Stomach (tissue), 9 donors: Measurements from ENCODE around the gene HMG20A. TPM values are rescaled to one million over a fixed set of nuclear protein-coding genes. Genes with fewer than 3 reads are reported as not detected.

Experiments
- DNase-seq, 2 donors: peaks; one replicate each; pipeline versions ENCODE4 v3.0.0 to v3.0.0-alpha.2; 2013 to 2019
- H3K27ac ChIP-seq, 5 donors: fragments of 200-600 bp in 4 of 5; sonication (generic) in 4 of 5; one replicate each; pipeline ENCODE4 v1.5.1; 2013 to 2019; ENCODE audit warnings: mild to moderate bottlenecking in 1 of 5, moderate library complexity in 1 of 5
- H3K27me3 ChIP-seq, 3 donors: fragments of 200-600 bp; sonication (generic); one replicate each; pipeline ENCODE4 v1.5.1; 2017 to 2019; ENCODE audit warnings: mixed run types in 1 of 3
- H3K36me3 ChIP-seq, 4 donors: fragments of 200-600 bp; sonication (generic); 1 replicate in 3 of 4; 2 replicates in 1 of 4; pipeline ENCODE4 v1.5.1; 2016 to 2019
- H3K4me1 ChIP-seq, 4 donors: fragments of 200-600 bp; sonication (generic); one replicate each; pipeline ENCODE4 v1.5.1; 2016 to 2019
- H3K4me3 ChIP-seq, 4 donors: fragments of 200-600 bp; sonication (generic) in 3 of 4; one replicate each; pipeline ENCODE4 v1.5.1; 2016 to 2019; ENCODE audit warnings: mild to moderate bottlenecking in 1 of 4
- H3K9me3 ChIP-seq, 4 donors: fragments of 200-600 bp; sonication (generic); one replicate each; pipeline ENCODE4 v1.5.1; 2016 to 2019
- EP300 ChIP-seq: sonication (generic); formaldehyde crosslinking; IDR thresholded peaks from one replicate; pipeline ENCODE4 v1.6.1; 2017; ENCODE audit warnings: antibody characterized with exemption
- POLR2A ChIP-seq, 4 donors: fragments of 450-650 bp; IDR thresholded peaks; one replicate each; pipeline ENCODE4 v1.6.1; 2016; ENCODE audit warnings: antibody characterized with exemption in 4 of 4, control low read depth in 2 of 4, mild to moderate bottlenecking in 1 of 4, moderate library complexity in 1 of 4
- POLR2AphosphoS5 ChIP-seq, 3 donors: sonication (generic); formaldehyde crosslinking; IDR thresholded peaks; one replicate each; pipeline ENCODE4 v1.6.1; 2016; ENCODE audit warnings: antibody characterized with exemption in 3 of 3
- WGBS, 5 donors: extraction: QIAGEN DNeasy Blood & Tissue Kit in 3 of 5; methylation state at CpG; one replicate each; pipeline versions ENCODE4 v1.1.5 to v1.1.7; 2013 to 2018; 5-methylcytosine and 5-hydroxymethylcytosine counted together
- intact Hi-C: fragments of 100-400 bp; cut with DNase I; formaldehyde crosslinking; loops from one replicate; pipeline ENCODE4 v1.15.1; 2023; ENCODE audit warnings: low total_unique reads
- polyA plus RNA-seq, 3 donors: library from polyadenylated mRNA; stranded (reverse); fragments of 200-250 nt; gene quantifications; one replicate each; pipeline ENCODE4 v1.2.3, GENCODE V29; 2013
- total RNA-seq, 5 donors: library from RNA; depleted of rRNA; stranded (reverse); fragments of >200 nt; gene quantifications; one replicate each; pipeline versions ENCODE4 v1.1.0 to v1.2.3, GENCODE V29; 2014 to 2016
- TF ChIP-seq, protein P1 (sequence below), 7 experiments: fragments of 450-650 bp in 4 of 7; fragments of 200-600 bp in 3 of 7; sonication (generic) in 3 of 7; IDR thresholded peaks; one replicate each; pipeline ENCODE4 v1.5.1; 2016 to 2019; ENCODE audit warnings: antibody characterized with exemption in 7 of 7, control low read depth in 2 of 7, mild to moderate bottlenecking in 1 of 7
- donor health status: healthy with polysubstance abuse.
- donor health status: Bipolar disorder and iron deficiency.
- donor health status: healthy.

Gene HMG20A
- total and polyA plus RNA-seq, 8 donors, result 8.1 to 51.8 (median 22.6) TPM

DNA sequence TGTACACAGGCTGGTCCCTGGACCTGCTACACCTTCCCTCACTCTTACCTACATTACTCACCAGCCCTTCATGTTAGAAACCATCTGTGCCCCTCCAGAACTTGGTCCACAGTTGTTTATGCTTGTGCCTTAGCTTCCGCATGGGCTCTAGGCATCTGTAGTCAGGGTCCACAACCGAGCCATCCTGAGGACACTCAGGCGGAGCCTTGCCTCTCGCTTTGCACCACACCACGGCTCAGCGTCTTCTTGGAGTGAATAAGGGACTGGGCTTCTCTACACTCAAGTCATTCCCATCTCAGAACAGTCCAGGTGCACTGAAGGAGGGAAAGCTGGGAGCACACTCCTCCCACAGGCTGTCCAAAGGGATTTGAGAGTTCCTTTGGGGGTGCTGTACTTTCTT, 97.8 kb downstream of the HMG20A start:
- intact Hi-C loops, result no loop called here

GRCh38 chr15:77519540-77519939, 98.9 kb downstream of the HMG20A start:
- Histone ChIP-seq H3K27me3 (no peaks in the 10 kb centered on the region), H3K4me1 (no peaks in the 10 kb centered on the region), H3K9me3 (no peaks in the 10 kb centered on the region), H3K4me3 (no peak overlapping the region), H3K36me3 (no peaks in the 10 kb centered on the region), H3K27ac (no peak overlapping the region)
- intact Hi-C loops, result no loop called here
- TF ChIP-seq, protein P1, sequence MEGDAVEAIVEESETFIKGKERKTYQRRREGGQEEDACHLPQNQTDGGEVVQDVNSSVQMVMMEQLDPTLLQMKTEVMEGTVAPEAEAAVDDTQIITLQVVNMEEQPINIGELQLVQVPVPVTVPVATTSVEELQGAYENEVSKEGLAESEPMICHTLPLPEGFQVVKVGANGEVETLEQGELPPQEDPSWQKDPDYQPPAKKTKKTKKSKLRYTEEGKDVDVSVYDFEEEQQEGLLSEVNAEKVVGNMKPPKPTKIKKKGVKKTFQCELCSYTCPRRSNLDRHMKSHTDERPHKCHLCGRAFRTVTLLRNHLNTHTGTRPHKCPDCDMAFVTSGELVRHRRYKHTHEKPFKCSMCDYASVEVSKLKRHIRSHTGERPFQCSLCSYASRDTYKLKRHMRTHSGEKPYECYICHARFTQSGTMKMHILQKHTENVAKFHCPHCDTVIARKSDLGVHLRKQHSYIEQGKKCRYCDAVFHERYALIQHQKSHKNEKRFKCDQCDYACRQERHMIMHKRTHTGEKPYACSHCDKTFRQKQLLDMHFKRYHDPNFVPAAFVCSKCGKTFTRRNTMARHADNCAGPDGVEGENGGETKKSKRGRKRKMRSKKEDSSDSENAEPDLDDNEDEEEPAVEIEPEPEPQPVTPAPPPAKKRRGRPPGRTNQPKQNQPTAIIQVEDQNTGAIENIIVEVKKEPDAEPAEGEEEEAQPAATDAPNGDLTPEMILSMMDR (IDR thresholded peaks at IDR 0.05), result no peak
- TF ChIP-seq POLR2AphosphoS5 (IDR thresholded peaks at IDR 0.05) (no peak), POLR2A (IDR thresholded peaks at IDR 0.05) (no peak), EP300 (no peak)
- WGBS, 5 donors, result 63 to 77% (median 71%) methylated on average over 3 of the region's 3 CpGs
- DNase-seq, result no peak

More for the DNA sequence above, 97.8 kb downstream of the HMG20A start:
- WGBS, 5 donors, result 87 to 98% (median 95%) methylated on average over 5 to 6 of the region's 6 CpGs
- DNase-seq, result no peak
- TF ChIP-seq POLR2A (IDR thresholded peaks at IDR 0.05), result no peak
- no peak for TF ChIP-seq POLR2AphosphoS5 (IDR thresholded peaks at IDR 0.05)
- TF ChIP-seq EP300, result no peak
- TF ChIP-seq, protein P1 (IDR thresholded peaks at IDR 0.05), result no peak
- Histone ChIP-seq H3K27me3 (no peaks in the 10 kb centered on the region), H3K27ac (no peak overlapping the region), H3K9me3 (no peaks in the 10 kb centered on the region), H3K36me3 (no peaks in the 10 kb centered on the region), H3K4me3 (no peak overlapping the region), H3K4me1 (no peaks in the 10 kb centered on the region)

DNA sequence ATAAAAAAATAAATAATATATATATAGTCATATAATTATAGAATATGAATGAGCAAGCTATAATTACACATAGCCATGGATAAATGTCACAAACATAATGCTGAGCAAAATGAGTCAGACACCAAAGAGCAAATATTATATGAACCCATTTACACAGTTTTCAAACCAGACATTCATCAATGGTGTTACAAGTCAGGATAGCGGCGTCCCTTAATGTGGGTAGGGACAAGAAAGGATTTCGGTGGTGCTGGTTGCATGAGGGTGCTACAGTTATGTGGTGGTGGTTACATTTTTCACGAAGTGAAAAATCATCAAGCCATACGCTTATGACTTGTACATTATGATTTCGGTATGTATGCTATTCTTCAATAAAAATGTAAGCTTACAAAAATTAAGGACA, 100.5 kb downstream of the HMG20A start:
- DNase-seq, result no peak
- 92 to 96% (median 93%) methylated on average over 6 of the region's 6 CpGs for WGBS, 5 donors
- Histone ChIP-seq H3K4me3 (no peak overlapping the region), H3K9me3 (no peaks in the 10 kb centered on the region), H3K36me3 (no peaks in the 10 kb centered on the region), H3K27me3 (no peaks in the 10 kb centered on the region), H3K27ac (no peak overlapping the region), H3K4me1 (no peaks in the 10 kb centered on the region)
- intact Hi-C loops, result no loop called here
- no peak for TF ChIP-seq POLR2A (IDR thresholded peaks at IDR 0.05)

- no peak for DNase-seq
- H3K27me3 ChIP-seq, result no peaks in the 10 kb centered on the region
- no peak overlapping the region for H3K27ac ChIP-seq
Measured at GRCh38 chr15:77525400-77525811, 104.7 kb downstream of the HMG20A start.

More at GRCh38 chr15:77525400-77525811, 104.7 kb downstream of the HMG20A start:
- Histone ChIP-seq H3K9me3 (no peaks in the 10 kb centered on the region), H3K4me3 (no peak overlapping the region), H3K36me3 (no peaks in the 10 kb centered on the region), H3K4me1 (peaks cover 0 to 16% (median 14%) of the 10 kb centered on the region in 4 donors)
- intact Hi-C loops, result no loop called here
- WGBS, 5 donors, result 78 to 88% (median 80%) methylated on average over 5 to 6 of the region's 6 CpGs
- no peak for TF ChIP-seq EP300
- TF ChIP-seq POLR2A (IDR thresholded peaks at IDR 0.05), result no peak
- no peak for TF ChIP-seq POLR2AphosphoS5 (IDR thresholded peaks at IDR 0.05)
- TF ChIP-seq, protein P1 (IDR thresholded peaks at IDR 0.05), result no peak
